CD4-positive, alpha-beta T cell treated with Interleukin-17A for 4 hours (primary cell): ENCODE data around the gene ARF5.

Experiments
- DNase-seq: peaks from one replicate; pipeline ENCODE4 v3.0.0-alpha.2; 2020; ENCODE audit warnings: mixed read lengths

Gene ARF5

DNA sequence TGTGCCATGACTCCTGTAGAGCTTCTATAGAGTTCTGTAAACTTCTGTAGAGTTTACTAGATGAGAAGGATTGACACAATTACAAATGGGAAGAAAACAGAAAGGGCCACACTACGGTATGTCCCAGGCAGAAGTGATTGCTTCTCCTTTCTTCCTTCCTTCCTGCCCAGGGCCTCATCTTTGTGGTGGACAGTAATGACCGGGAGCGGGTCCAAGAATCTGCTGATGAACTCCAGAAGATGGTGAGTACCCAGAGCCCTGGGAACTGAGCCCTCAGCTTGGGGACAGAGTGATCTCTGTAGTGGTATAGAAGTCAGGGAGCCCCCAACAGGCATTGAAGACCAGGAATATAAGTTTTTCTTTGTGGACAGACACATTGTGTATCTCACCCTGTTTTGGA is 1.7 kb downstream of the ARF5 start:
- no peak for DNase-seq

GRCh38 chr7:127591189-127591588 is 3.0 kb downstream of the ARF5 start:
- DNase-seq, result no peak

GRCh38 chr7:127591591-127591990 is 3.4 kb downstream of the ARF5 start:
- DNase-seq, result no peak

DNA sequence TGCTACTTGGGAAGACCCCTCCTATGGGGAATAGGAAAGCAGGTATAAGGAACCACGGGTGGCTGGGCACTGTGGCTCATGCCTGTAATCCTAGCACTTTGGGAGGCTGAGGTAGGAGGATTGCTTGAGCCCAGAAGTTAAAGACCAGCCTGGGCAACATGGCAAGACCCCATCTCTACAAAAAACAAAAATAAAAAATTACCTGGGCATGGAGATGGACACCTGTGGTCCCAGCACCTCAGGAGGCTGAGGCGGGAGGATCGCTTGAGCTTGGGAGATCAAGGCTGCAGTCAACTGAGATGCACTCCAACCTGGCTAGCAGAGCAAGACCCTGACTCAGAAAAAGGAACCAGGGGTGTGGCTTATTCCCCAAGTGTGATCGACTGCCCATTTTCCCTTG is 4.3 kb downstream of the ARF5 start:
- no peak for DNase-seq

- DNase-seq, result no peak
Measured at GRCh38 chr7:127594490-127594889, 6.3 kb downstream of the ARF5 start.

GRCh38 chr7:127595737-127596136 is 7.5 kb downstream of the ARF5 start:
- DNase-seq, result no peak

DNA sequence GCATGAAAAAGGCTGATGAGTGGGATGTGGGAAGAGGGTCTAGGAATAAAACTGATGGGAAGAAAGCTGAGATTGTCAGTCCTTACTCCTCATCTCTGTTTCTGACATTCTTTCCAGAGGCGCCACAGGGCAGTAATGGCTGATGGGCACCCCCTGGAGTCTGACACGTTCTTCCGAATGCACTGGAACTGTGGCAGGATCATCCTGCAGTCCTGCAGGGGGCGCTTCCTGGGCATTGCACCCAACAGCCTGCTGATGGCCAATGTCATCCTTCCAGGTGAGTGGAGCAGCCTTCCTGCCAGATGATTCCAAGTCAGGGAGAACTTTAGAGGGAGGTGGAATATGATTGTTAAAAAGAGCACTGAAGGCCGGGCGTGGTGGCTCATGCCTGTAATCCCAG is 10.1 kb downstream of the ARF5 start:
- DNase-seq, result no peak

DNA sequence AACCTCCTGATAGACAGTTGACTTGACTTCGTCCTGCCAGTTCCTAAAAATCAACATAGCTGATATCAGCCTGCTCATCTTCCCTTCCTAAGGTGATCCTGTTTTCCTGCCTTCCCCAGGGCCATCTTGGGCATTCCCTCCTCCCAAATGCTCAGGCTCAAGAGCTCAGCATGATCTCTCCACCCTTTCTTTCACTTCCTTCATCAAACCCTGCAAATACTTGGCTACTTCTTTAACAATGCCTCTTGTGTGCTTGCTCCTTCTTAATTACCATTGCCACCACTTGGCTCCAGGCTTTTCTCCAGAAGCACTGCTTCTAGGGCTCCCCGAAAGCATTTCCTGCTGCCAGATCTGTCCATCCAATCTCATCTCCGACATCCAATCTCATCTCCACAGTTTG is 12.7 kb downstream of the ARF5 start:
- no peak for DNase-seq

- no peak for DNase-seq
Measured at GRCh38 chr7:127608446-127608845, 20.2 kb downstream of the ARF5 start.

DNA sequence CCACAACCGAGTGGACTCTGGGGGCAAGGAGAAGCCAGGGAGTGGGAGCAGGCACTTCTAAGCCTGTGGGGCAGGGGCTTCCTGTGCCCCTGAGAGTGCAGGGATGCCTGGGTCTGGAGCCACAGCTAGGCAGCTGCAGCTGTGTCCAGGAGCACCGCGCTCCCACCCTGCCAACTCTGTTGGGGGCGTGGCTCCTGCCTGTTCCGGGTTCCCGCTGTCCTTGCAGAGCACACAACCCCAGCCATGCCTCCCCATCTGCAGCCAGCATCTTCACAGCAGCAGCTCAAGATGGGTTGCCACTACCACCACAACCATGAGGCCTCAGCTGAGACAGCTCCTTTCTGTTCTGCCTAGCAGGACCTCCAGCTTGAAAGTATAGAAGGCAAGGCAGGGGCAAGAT is 21.1 kb downstream of the ARF5 start:
- DNase-seq, result no peak

- DNase-seq, result no peak
Measured at GRCh38 chr7:127612263-127612662, 24.1 kb downstream of the ARF5 start.

- DNase-seq, result no peak
Measured at GRCh38 chr7:127616724-127617123, 28.5 kb downstream of the ARF5 start.

- no peak for DNase-seq
Measured at GRCh38 chr7:127618042-127618441, 29.8 kb downstream of the ARF5 start, which contains the start of gene PAX4. Gene PAX4 (minus strand): TSS chr7:127618142. CDS start chr7:127615928, 2,214 bp downstream.

- no peak for DNase-seq
Measured at GRCh38 chr7:127618775-127619174, 30.6 kb downstream of the ARF5 start.

GRCh38 chr7:127619681-127620405 is 31.6 kb downstream of the ARF5 start:
- DNase-seq, result no peak

GRCh38 chr7:127620406-127621233 is 32.4 kb downstream of the ARF5 start:
- DNase-seq, result no peak

GRCh38 chr7:127625331-127625730 is 37.1 kb downstream of the ARF5 start:
- no peak for DNase-seq

DNA sequence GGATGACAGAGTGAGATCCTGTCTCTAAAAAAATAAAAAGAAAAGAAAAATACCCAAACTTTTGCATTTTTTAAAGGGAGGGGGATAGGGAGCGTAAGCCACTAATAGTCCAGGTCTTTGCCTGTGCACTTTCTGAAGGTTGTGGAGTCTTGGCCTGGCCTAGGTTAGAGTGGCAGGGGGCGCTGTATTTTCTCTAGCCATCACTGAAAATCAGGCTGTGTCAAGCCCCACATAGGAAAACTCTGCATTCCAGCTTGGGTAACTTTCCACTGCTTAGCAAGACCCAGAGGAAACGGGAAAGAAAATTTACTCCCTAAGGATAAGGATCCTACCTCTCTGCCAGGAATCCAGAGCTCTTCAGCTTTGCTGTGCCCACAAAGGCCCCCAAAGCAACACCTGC is 40.2 kb downstream of the ARF5 start:
- no peak for DNase-seq

- DNase-seq, result peak; percentile 42
Measured at GRCh38 chr7:127629268-127629854, 41.1 kb downstream of the ARF5 start.

- no peak for DNase-seq
Measured at GRCh38 chr7:127632276-127632910, 44.2 kb downstream of the ARF5 start.

DNA sequence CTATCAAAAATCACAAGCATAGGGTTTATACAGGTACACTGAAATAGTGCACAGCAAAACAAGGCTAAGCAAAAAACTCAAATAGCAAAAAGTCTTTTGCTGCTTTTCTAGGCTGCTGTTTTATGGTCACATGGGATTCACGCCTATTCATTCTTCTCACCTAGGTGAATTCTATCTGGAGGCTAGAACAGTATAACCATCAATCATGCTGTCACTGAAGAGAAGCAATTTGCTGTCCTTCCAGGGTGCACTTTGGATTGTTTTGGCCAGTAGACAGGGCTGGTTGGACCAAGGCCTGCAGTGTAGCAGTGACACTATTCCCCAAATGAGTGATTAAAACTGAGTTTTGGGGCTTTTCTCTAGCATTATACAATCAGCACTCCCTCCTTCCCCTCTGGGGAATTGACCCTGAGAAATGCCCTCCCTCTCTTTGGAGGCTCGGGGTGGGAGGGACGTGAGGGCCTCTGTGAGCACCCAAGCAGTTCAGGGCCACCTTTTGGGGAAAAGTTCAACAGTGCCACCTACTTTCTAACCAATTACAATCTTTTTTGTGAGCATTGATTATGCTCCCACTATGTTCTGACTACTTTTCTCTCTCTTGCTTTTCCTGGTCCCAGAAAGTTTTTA is 47.6 kb downstream of the ARF5 start:
- DNase-seq, result no peak

- no peak for DNase-seq
Measured at GRCh38 chr7:127638197-127638596, 50.0 kb downstream of the ARF5 start.
